ENCODE measurements around the gene NTN1. TPM values are rescaled to one million over a fixed set of nuclear protein-coding genes. Genes with fewer than 3 reads are reported as not detected.

Gene NTN1
- total and polyA plus RNA-seq, 2 of the 4 experiments (the other 2 are of a cell fraction) = under 0.01 to 0.07 TPM

- no peak for TF ChIP-seq RCOR1 (IDR thresholded peaks at IDR 0.05; ENCODE audit: insufficient replicate concordance, low read length)
These were observed 1.5 kb downstream of the NTN1 start (continued) for GRCh38 chr17:9022573-9023391.

GRCh38 chr17:9023392-9024218, 2.3 kb downstream of the NTN1 start:
- Histone ChIP-seq H3K56ac (ENCODE audit: extremely low read depth, insufficient read depth, low read length) (no peak overlapping the region), H4K8ac (ENCODE audit: low read depth in 2 of 2, low read length in 2 of 2) (no peak overlapping the region), H3K9me3 (ENCODE audit: control insufficient read depth, insufficient read depth, low read length) (peaks cover 8% of the 10 kb centered on the region; the same call in 1 of the 2 replicates), H2BK120ac (ENCODE audit: low read depth, low read length) (no peak overlapping the region), H3K18ac (ENCODE audit: low read depth, low read length) (no peak overlapping the region), H2AK9ac (replicated peaks; ENCODE audit: low read depth, low read length, poor library complexity) (no peak overlapping the region), H3K4ac (ENCODE audit: low read depth, low read length) (no peak overlapping the region), H4K20me1 (ENCODE audit: insufficient read depth, low read length) (no peaks in the 10 kb centered on the region), H2AFZ (replicated peaks; ENCODE audit: low read length, poor library complexity) (no peak overlapping the region), H4K91ac (ENCODE audit: insufficient read depth, low read depth, low read length) (no peak overlapping the region), H3K4me3 (ENCODE audit: insufficient read depth, low read depth, low read length) (no peak overlapping the region), H3K4me1 (ENCODE audit: control insufficient read depth, insufficient read depth, low read length) (no peaks in the 10 kb centered on the region), H3K4me2 (ENCODE audit: low read depth, low read length) (no peak overlapping the region), H3K27me3 (ENCODE audit: control insufficient read depth, insufficient read depth, low read length) (peaks cover 43% of the 10 kb centered on the region), H3K79me1 (ENCODE audit: low read depth in 1 of 2, low read length in 2 of 2) (no peaks in the 10 kb centered on the region), H3K9me1 (ENCODE audit: insufficient read depth, low read length) (no peaks in the 10 kb centered on the region), H3K27ac (ENCODE audit: insufficient read depth, low read length) (no peak overlapping the region), H2BK20ac (ENCODE audit: low read depth, low read length) (no peak overlapping the region), H2AK5ac (ENCODE audit: low read depth, low read length) (no peak overlapping the region), H2BK15ac (ENCODE audit: low read depth, low read length) (no peak overlapping the region), H3K9ac (ENCODE audit: low read depth, low read length) (no peak overlapping the region), H3K14ac (replicated peaks; ENCODE audit: low read depth, low read length) (no peak overlapping the region), H2BK5ac (ENCODE audit: low read depth, low read length, poor library complexity, severe bottlenecking) (no peak overlapping the region), H4K5ac (ENCODE audit: low read depth, low read length) (no peak overlapping the region), H3K23ac (ENCODE audit: low read depth, low read length) (no peak overlapping the region), H3K36me3 (ENCODE audit: control insufficient read depth, insufficient read depth, low read length) (no peaks in the 10 kb centered on the region)
- in situ Hi-C loops (cut with MboI; ENCODE audit: low sequenced_read_pairs) (no loop called here), intact Hi-C loops (cut with micrococcal nuclease) (loop anchor here (10.0 kb wide), 1 partner anchor 271 kb away; no protein-coding TSS in a partner anchor), dilution Hi-C loops (cut with HindIII; ENCODE audit: low sequenced_read_pairs, unreplicated experiment) (no loop called here)
- ATAC-seq (ENCODE audit: low read depth) (no peak), DNase-seq (no peak)
- no TSS peak for BruUV-seq (replicated peaks)
- ChIA-PET POLR2A (ENCODE audit: unreplicated experiment) (no interaction called here), CTCF (no interaction called here)
- TF ChIP-seq RFX5 (IDR thresholded peaks at IDR 0.05; ENCODE audit: low read depth, low read length) (no peak), RAD21 (IDR thresholded peaks at IDR 0.05; ENCODE audit: low read length) (no peak), ELK1 (IDR thresholded peaks at IDR 0.05; ENCODE audit: borderline replicate concordance, low read depth, low read length) (no peak), CHD1 (IDR thresholded peaks at IDR 0.05; ENCODE audit: low read depth, low read length) (no peak), NFE2L2 (IDR thresholded peaks at IDR 0.05; ENCODE audit: low read depth, low read length) (no peak), MAZ (IDR thresholded peaks at IDR 0.05; ENCODE audit: borderline replicate concordance, low read depth, low read length) (no peak), BHLHE40 (IDR thresholded peaks at IDR 0.05; ENCODE audit: low read depth, low read length) (no peak), MXI1 (IDR thresholded peaks at IDR 0.05; ENCODE audit: borderline replicate concordance, low read depth, low read length) (no peak), MAFK (IDR thresholded peaks at IDR 0.05; ENCODE audit: low read depth, low read length) (no peak), USF2 (IDR thresholded peaks at IDR 0.05; ENCODE audit: low read depth, low read length) (no peak), FOS (IDR thresholded peaks at IDR 0.05; ENCODE audit: low read depth, low read length) (no peak), CEBPB (IDR thresholded peaks at IDR 0.05; ENCODE audit: low read depth, low read length) (no peak)
- WGBS, 2 experiments (ENCODE audit: extremely low coverage in 2 of 2, insufficient read length in 1 of 2) = 0% methylated on average over 6 of the region's 49 CpGs; no CpG with 5 or more reads in 1 of the 2 experiments
